Neural cell (in vitro differentiated cells): ENCODE data around the gene MUC22. TPM values are rescaled to one million over a fixed set of nuclear protein-coding genes. Genes with fewer than 3 reads are reported as not detected.

Experiments used
- H2AFZ ChIP-seq: fragments of 200-600, 300-800 bp; sonication (generic), shearing (Covaris generic); 2 replicates; pipeline ENCODE4 v1.6.0; 2014; ENCODE audit warnings: low read depth, mild to moderate bottlenecking, antibody characterized with exemption, low read length, moderate library complexity
- H3F3A ChIP-seq: fragments of 200-600 bp; shearing (Covaris generic); 2 replicates; pipeline ENCODE4 v1.6.1; 2016; ENCODE audit warnings: mild to moderate bottlenecking, moderate library complexity, mixed read lengths, antibody characterized with exemption, low read length; ENCODE audit not compliant: insufficient read depth, poor library complexity, severe bottlenecking
- H3K27ac ChIP-seq: fragments of 200-600, 300-800 bp; sonication (generic), shearing (Covaris generic); 2 replicates; pipeline ENCODE4 v1.5.1; 2014; ENCODE audit warnings: mild to moderate bottlenecking, low read length, moderate library complexity
- H3K27me3 ChIP-seq: fragments of 300-800, 200-600 bp; sonication (generic), shearing (Covaris generic); 2 replicates; pipeline ENCODE4 v1.6.0; 2014; ENCODE audit warnings: mild to moderate bottlenecking, low read depth, low read length, moderate library complexity; ENCODE audit not compliant: insufficient read depth
- H3K36me3 ChIP-seq: fragments of 300-800, 200-600 bp; sonication (generic), shearing (Covaris generic); 2 replicates; pipeline ENCODE4 v1.5.1; 2014; ENCODE audit warnings: mild to moderate bottlenecking, antibody characterized with exemption, low read length, moderate library complexity; ENCODE audit not compliant: insufficient read depth
- H3K4me2 ChIP-seq: fragments of 300-800, 200-600 bp; sonication (generic), shearing (Covaris generic); 2 replicates; pipeline ENCODE4 v1.6.0; 2014; ENCODE audit warnings: mild to moderate bottlenecking, low read length
- H3K4me3 ChIP-seq: fragments of 300-800, 200-600 bp; sonication (generic), shearing (Covaris generic); 2 replicates; pipeline ENCODE4 v1.5.1; 2014; ENCODE audit warnings: mild to moderate bottlenecking, low read length, moderate library complexity
- H3K79me2 ChIP-seq: fragments of 200-600 bp; shearing (Covaris generic); replicated peaks from 2 replicates; pipeline ENCODE4 v1.6.0; 2014; ENCODE audit warnings: mild to moderate bottlenecking, low read length, moderate library complexity; ENCODE audit not compliant: insufficient read depth
- H3K9ac ChIP-seq: fragments of 300-800, 200-600 bp; sonication (generic), shearing (Covaris generic); 2 replicates; pipeline ENCODE4 v1.6.1; 2016; ENCODE audit warnings: mild to moderate bottlenecking, low read length, mixed read lengths
- H3K9me2 ChIP-seq: fragments of 200-600 bp; shearing (Covaris generic); 2 replicates; pipeline ENCODE4 v1.6.1; 2016; ENCODE audit warnings: mild to moderate bottlenecking, low read length, mixed read lengths; ENCODE audit not compliant: insufficient read depth
- H3K9me3 ChIP-seq: fragments of 200-600, 300-800 bp; sonication (generic), shearing (Covaris generic); 2 replicates; pipeline ENCODE4 v1.6.1; 2016; ENCODE audit warnings: mild to moderate bottlenecking, mixed run types, low read length, moderate library complexity, mixed read lengths
- H4K20me1 ChIP-seq: fragments of 200-600 bp; shearing (Covaris generic); 2 replicates; pipeline ENCODE4 v1.6.1; 2016; ENCODE audit warnings: mild to moderate bottlenecking, mixed run types; ENCODE audit not compliant: insufficient read depth
- CTCF ChIP-seq: fragments of 450-650 bp; IDR thresholded peaks from 2 replicates; pipeline ENCODE4 v1.5.1; 2014; ENCODE audit warnings: antibody characterized with exemption, mild to moderate bottlenecking, moderate library complexity; ENCODE audit not compliant: poor library complexity, severe bottlenecking
- EP300 ChIP-seq: fragments of 450-650 bp; conservative IDR thresholded peaks from 2 replicates; pipeline ENCODE4 v1.6.1; 2014; ENCODE audit warnings: antibody characterized with exemption, mild to moderate bottlenecking, moderate library complexity; ENCODE audit not compliant: poor library complexity, severe bottlenecking
- EZH2 ChIP-seq: fragments of 200-600, 300-800 bp; shearing (Covaris generic), sonication (generic); IDR thresholded peaks from 2 replicates; pipeline ENCODE4 v1.6.1; 2014; ENCODE audit warnings: antibody characterized with exemption, low read length, borderline replicate concordance, mild to moderate bottlenecking; ENCODE audit not compliant: insufficient read depth, poor library complexity, severe bottlenecking
- MXI1 ChIP-seq: fragments of 450-650 bp; conservative IDR thresholded peaks from 2 replicates; pipeline ENCODE4 v1.6.1; 2014; ENCODE audit warnings: antibody characterized with exemption, mild to moderate bottlenecking; ENCODE audit not compliant: poor library complexity, severe bottlenecking
- POLR2AphosphoS5 ChIP-seq: IDR thresholded peaks from 2 replicates; pipeline ENCODE4 v1.6.1; 2012
- RAD21 ChIP-seq: fragments of 450-650 bp; conservative IDR thresholded peaks from 2 replicates; pipeline ENCODE4 v1.6.1; 2014; ENCODE audit warnings: antibody characterized with exemption, mild to moderate bottlenecking, moderate library complexity
- REST ChIP-seq: IDR thresholded peaks from 2 replicates; pipeline ENCODE4 v1.6.1; 2012; ENCODE audit warnings: borderline replicate concordance
- SMC3 ChIP-seq: fragments of 450-650 bp; conservative IDR thresholded peaks from 2 replicates; pipeline ENCODE4 v1.6.1; 2014; ENCODE audit warnings: antibody characterized with exemption, mild to moderate bottlenecking, moderate library complexity; ENCODE audit not compliant: poor library complexity
- TAF1 ChIP-seq: IDR thresholded peaks from 2 replicates; pipeline ENCODE4 v1.6.1; 2012; ENCODE audit warnings: low read depth
- polyA plus RNA-seq: library from polyadenylated mRNA; depleted of rRNA; stranded (reverse); fragments of >200 nt; gene quantifications from 2 replicates; pipeline ENCODE4 v1.2.3, GENCODE V29; 2014

MUC22 gene
- polyA plus RNA-seq, 1 donor from 2014 or later = not detected

GRCh38 chr6:31057426-31058003 lies 47.2 kb downstream of the MUC22 start:
- no peak for TF ChIP-seq RAD21
- Histone ChIP-seq H3K9me2 (no peaks in the 10 kb centered on the region), H3K4me3 (no peak overlapping the region), H3K79me2 (no peaks in the 10 kb centered on the region), H4K20me1 (no peaks in the 10 kb centered on the region), H3K9ac (no peak overlapping the region), H3K9me3 (no peaks in the 10 kb centered on the region), H3K36me3 (no peaks in the 10 kb centered on the region), H3K27ac (no peak overlapping the region), H3K4me2 (no peak overlapping the region), H3F3A (no peaks in the 10 kb centered on the region), H2AFZ (no peak overlapping the region), H3K27me3 (no peaks in the 10 kb centered on the region)

- H3K9me2 ChIP-seq = no peaks in the 10 kb centered on the region
- no peak overlapping the region for H3K9ac ChIP-seq
- H3K27ac ChIP-seq = no peak overlapping the region
- H3K36me3 ChIP-seq = no peaks in the 10 kb centered on the region
- no peak overlapping the region for H2AFZ ChIP-seq
- H3K27me3 ChIP-seq = no peaks in the 10 kb centered on the region
- no peak overlapping the region for H3K4me3 ChIP-seq
- no peaks in the 10 kb centered on the region for H3K79me2 ChIP-seq
- TF ChIP-seq REST (no peak), TAF1 (no peak), MXI1 (no peak), EZH2 (no peak), RAD21 (no peak), CTCF (peak; percentile 51), EP300 (no peak), POLR2AphosphoS5 (no peak), SMC3 (peak; percentile 19)
- H3K4me2 ChIP-seq = no peak overlapping the region
- no peaks in the 10 kb centered on the region for H4K20me1 ChIP-seq
- no peaks in the 10 kb centered on the region for H3F3A ChIP-seq
- no peaks in the 10 kb centered on the region for H3K9me3 ChIP-seq
These were observed 48.0 kb downstream of the MUC22 start for GRCh38 chr6:31058128-31058894.
